ENCODE measurements around the gene YY1AP1. TPM values are rescaled to one million over a fixed set of nuclear protein-coding genes. Genes with fewer than 3 reads are reported as not detected.
A peak's percentile ranks its signal among the peaks of the same experiment; 100 is the strongest.
"Not testable (repeated sequence)": the region's sequence is repeated elsewhere in the genome, so short reads cannot be mapped to it uniquely, and the experiment has no call there.

YY1AP1 gene
- polyA plus RNA-seq, 2 of the 4 experiments (the other 2 are of a cell fraction) = 34.2 to 91.5 TPM

- Histone ChIP-seq H3K9me3 (peaks cover 6% of the 10 kb centered on the region; the same call in 2 of the 3 replicates), H3K27ac (no peak overlapping the region), H3K4me1 (no peaks in the 10 kb centered on the region), H3K4me2 (no peak overlapping the region), H3K4me3 (no peak overlapping the region)
- no peak for ATAC-seq
- DNase-seq (ENCODE audit: low read depth in 1 of 2, low spot score in 1 of 2) = no peak
- no peak for TF ChIP-seq ATOH8 (CRISPR knock-in tag; IDR thresholded peaks at IDR 0.05; ENCODE audit: low read depth)
- no peak for TF ChIP-seq REST (IDR thresholded peaks at IDR 0.05)
- no peak for TF ChIP-seq CEBPB (IDR thresholded peaks at IDR 0.05)
- TF ChIP-seq POLR2A (IDR thresholded peaks at IDR 0.05; ENCODE audit: low read length) = no peak
- no peak for TF ChIP-seq CHD4 (IDR thresholded peaks at IDR 0.05; ENCODE audit: borderline replicate concordance)
- no peak for TF ChIP-seq CBX8 (IDR thresholded peaks at IDR 0.05)
- TF ChIP-seq MYC (IDR thresholded peaks at IDR 0.05; ENCODE audit: borderline replicate concordance, low read length) = no peak
- no peak for TF ChIP-seq JUNB (IDR thresholded peaks at IDR 0.05)
- TF ChIP-seq BCL3 (IDR thresholded peaks at IDR 0.05) = no peak
- no peak for TF ChIP-seq RFX5 (IDR thresholded peaks at IDR 0.05)
- TF ChIP-seq RAD21 (conservative IDR thresholded peaks at IDR 0.05 in 1 of 2, IDR thresholded peaks at IDR 0.05 in 1 of 2) = no peak
- WGBS (ENCODE audit: missing lambda C conversion rate) = 91% methylated on average over 2 of the region's 2 CpGs
- CTCF ChIA-PET = interaction anchor here (1.3 to 1.6 kb wide), 4 partner anchors 9 to 62 kb away, joined by 3 read pairs; no protein-coding TSS in a partner anchor
- POLR2A ChIA-PET = no interaction called here
- FAIRE-seq = no peak
These were observed 24.5 kb upstream of the YY1AP1 start for GRCh38 chr1:155713075-155713474.

GRCh38 chr1:155712636-155713035, 24.1 kb upstream of the YY1AP1 start:
- H3K4me1 ChIP-seq, H3K4me2 ChIP-seq, FAIRE-seq, POLR2A ChIA-PET, H3K4me3 ChIP-seq, H3K27ac ChIP-seq, H3K9me3 ChIP-seq: not testable (repeated sequence)
- peak; percentile 51 to 64; a peak in 3 of 6 replicates for ATAC-seq
- CTCF ChIA-PET = interaction anchor here (0.7 to 1.5 kb wide), 4 partner anchors 9 to 62 kb away, joined by 3 read pairs; no protein-coding TSS in a partner anchor
- DNase-seq (ENCODE audit: low read depth in 1 of 2, low spot score in 1 of 2) = peak in 1 of 2 experiments; percentile 14
- 81% methylated on average over 3 of the region's 3 CpGs for WGBS (ENCODE audit: missing lambda C conversion rate)
- peak; percentile 46 to 51; a peak in 4 of 5 replicates for TF ChIP-seq RAD21 (conservative IDR thresholded peaks at IDR 0.05 in 1 of 2, IDR thresholded peaks at IDR 0.05 in 1 of 2)
- 0 out of 3 replicates have a peak, but pooled peaks have one; percentile 27 for TF ChIP-seq SMC3 (IDR thresholded peaks at IDR 0.05)
- peak; percentile 33; the same call in 2 of the 3 replicates for TF ChIP-seq CTCF (IDR thresholded peaks at IDR 0.05)

GRCh38 chr1:155711457-155711856, 22.9 kb upstream of the YY1AP1 start:
- H3K9me3 ChIP-seq; FAIRE-seq; CTCF ChIA-PET; POLR2A ChIA-PET; H3K4me2 ChIP-seq; H3K27ac ChIP-seq; H3K4me1 ChIP-seq; ATAC-seq; H3K4me3 ChIP-seq; DNase-seq (ENCODE audit: low read depth in 1 of 2, low spot score in 1 of 2): not testable (repeated sequence)
- WGBS (ENCODE audit: missing lambda C conversion rate) = 94% methylated on average over 2 of the region's 3 CpGs

Measured in A549 (cell line).